ENCODE measurements around the gene KCNMB3.

The KCNMB3 gene

DNA sequence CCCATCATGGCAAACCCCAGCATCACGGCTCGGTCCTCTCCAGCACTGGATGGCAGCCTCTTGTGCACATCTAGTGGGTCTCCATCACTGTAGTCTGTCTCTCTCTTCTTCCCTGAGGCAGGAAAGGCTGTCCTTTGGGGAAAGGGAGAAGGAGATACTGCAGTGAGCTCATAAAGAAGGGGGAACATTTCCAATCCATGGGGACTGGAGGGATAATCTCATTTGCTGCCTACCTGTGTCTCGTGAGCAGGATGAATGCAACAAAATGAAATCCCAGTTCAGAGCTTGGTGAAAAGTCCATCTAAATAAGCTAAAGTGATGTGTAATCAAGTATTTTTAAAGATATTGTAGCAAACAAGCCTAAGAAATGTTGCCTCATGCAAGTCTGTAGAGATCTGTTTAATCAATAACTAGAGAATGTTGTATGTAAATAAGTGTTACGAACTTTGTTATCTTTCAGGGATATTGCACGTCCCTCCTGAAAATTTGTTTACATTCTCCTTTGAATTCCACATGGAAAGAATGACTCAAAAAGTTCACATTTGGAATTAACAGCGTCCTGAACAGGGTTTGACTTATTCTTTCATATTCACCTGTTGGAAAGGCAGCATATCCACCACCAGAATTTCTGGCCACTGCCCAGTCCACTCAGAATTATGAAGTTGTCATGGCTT, at the start of gene KCNMB3:
Gene KCNMB3 (minus strand): TSS at position 312 of the 674 bp plus-strand sequence. CDS start 124 bp downstream, at position 188.
- no peaks in the 10 kb centered on the region for H4K20me1 ChIP-seq (ENCODE audit: insufficient read depth, low read length)
- H3K36me3 ChIP-seq (ENCODE audit: insufficient read depth, low read length), result no peaks in the 10 kb centered on the region
- H3K9me3 ChIP-seq (ENCODE audit: insufficient read depth, low read length, severe bottlenecking), result no peaks in the 10 kb centered on the region
- no peaks in the 10 kb centered on the region for H3K4me1 ChIP-seq (ENCODE audit: insufficient read depth, low read length)
- no peak within 1 kb of the TSS for H3K4me2 ChIP-seq (ENCODE audit: insufficient read depth, low read length)
- H3K9ac ChIP-seq (ENCODE audit: low read depth, low read length), result no peak within 1 kb of the TSS
- H2AFZ ChIP-seq (ENCODE audit: low read depth, low read length), result no peak within 1 kb of the TSS
- H3K27ac ChIP-seq (ENCODE audit: low read length), result no peak within 1 kb of the TSS
- ATAC-seq (ENCODE audit: insufficient read depth, low read depth), result no peak
- peaks cover 6% of the 10 kb centered on the region for H3K27me3 ChIP-seq (ENCODE audit: insufficient read depth, low read length, poor library complexity)
- no peak for DNase-seq
- H3K4me3 ChIP-seq (ENCODE audit: low read depth in 1 of 2, low read length in 2 of 2), result no peak within 1 kb of the TSS
- H3K79me2 ChIP-seq (ENCODE audit: insufficient read depth, low read length), result no peaks in the 10 kb centered on the region
- TF ChIP-seq, protein P1, sequence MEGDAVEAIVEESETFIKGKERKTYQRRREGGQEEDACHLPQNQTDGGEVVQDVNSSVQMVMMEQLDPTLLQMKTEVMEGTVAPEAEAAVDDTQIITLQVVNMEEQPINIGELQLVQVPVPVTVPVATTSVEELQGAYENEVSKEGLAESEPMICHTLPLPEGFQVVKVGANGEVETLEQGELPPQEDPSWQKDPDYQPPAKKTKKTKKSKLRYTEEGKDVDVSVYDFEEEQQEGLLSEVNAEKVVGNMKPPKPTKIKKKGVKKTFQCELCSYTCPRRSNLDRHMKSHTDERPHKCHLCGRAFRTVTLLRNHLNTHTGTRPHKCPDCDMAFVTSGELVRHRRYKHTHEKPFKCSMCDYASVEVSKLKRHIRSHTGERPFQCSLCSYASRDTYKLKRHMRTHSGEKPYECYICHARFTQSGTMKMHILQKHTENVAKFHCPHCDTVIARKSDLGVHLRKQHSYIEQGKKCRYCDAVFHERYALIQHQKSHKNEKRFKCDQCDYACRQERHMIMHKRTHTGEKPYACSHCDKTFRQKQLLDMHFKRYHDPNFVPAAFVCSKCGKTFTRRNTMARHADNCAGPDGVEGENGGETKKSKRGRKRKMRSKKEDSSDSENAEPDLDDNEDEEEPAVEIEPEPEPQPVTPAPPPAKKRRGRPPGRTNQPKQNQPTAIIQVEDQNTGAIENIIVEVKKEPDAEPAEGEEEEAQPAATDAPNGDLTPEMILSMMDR (IDR thresholded peaks at IDR 0.05; ENCODE audit: borderline replicate concordance, extremely low read depth, low read length, poor library complexity, severe bottlenecking), result no peak
- TF ChIP-seq EZH2 (IDR thresholded peaks at IDR 0.05; ENCODE audit: borderline replicate concordance, low read depth, low read length, severe bottlenecking), result no peak

DNA sequence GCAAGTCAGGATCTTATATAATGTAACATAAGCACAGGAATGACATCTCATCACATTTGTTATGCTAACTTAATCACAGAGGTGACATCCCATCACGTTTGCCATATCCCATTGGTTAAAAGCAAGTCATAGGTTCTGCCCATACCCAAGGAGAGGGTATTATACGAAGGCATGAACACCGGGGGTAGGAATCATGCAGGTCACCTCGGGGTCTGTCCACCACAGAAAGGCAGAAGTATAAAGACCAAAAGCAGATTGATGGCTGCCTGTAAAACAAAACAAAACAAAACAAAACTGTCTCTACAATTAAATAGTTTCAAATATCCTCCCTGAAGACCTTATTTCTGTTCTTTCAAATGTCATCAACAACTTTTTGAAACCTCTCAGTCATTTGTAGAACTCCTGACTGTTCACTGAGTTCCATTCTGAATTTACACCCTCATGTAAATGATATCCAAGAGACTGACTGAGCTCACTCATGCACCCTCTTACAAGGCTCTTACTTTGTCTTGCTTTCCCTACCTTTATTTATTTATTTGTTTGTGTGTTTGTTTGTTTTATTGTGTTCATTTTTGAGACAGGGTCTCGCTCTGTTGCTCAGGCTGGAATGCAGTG, 49.2 kb upstream of the KCNMB3 start:
- Histone ChIP-seq H4K20me1 (ENCODE audit: insufficient read depth, low read length) (no peaks in the 10 kb centered on the region), H3K4me1 (ENCODE audit: insufficient read depth, low read length) (no peaks in the 10 kb centered on the region), H3K4me2 (ENCODE audit: insufficient read depth, low read length) (no peak overlapping the region), H3K4me3 (ENCODE audit: low read depth in 1 of 2, low read length in 2 of 2) (no peak overlapping the region), H3K9ac (ENCODE audit: low read depth, low read length) (no peak overlapping the region), H3K36me3 (ENCODE audit: insufficient read depth, low read length) (no peaks in the 10 kb centered on the region), H3K79me2 (ENCODE audit: insufficient read depth, low read length) (no peaks in the 10 kb centered on the region), H2AFZ (ENCODE audit: low read depth, low read length) (no peak overlapping the region), H3K9me3 (ENCODE audit: insufficient read depth, low read length, severe bottlenecking) (no peaks in the 10 kb centered on the region), H3K27me3 (ENCODE audit: insufficient read depth, low read length, poor library complexity) (peaks cover 6% of the 10 kb centered on the region), H3K27ac (ENCODE audit: low read length) (no peak overlapping the region)
- DNase-seq (no peak), ATAC-seq (ENCODE audit: insufficient read depth, low read depth) (no peak)
- TF ChIP-seq, protein P1 (IDR thresholded peaks at IDR 0.05; ENCODE audit: borderline replicate concordance, extremely low read depth, low read length, poor library complexity, severe bottlenecking), result no peak
- TF ChIP-seq EZH2 (IDR thresholded peaks at IDR 0.05; ENCODE audit: borderline replicate concordance, low read depth, low read length, severe bottlenecking), result no peak

- Histone ChIP-seq H4K20me1 (ENCODE audit: insufficient read depth, low read length) (no peaks in the 10 kb centered on the region), H3K9me3 (ENCODE audit: insufficient read depth, low read length, severe bottlenecking) (no peaks in the 10 kb centered on the region), H3K4me1 (ENCODE audit: insufficient read depth, low read length) (no peaks in the 10 kb centered on the region), H2AFZ (ENCODE audit: low read depth, low read length) (no peak overlapping the region), H3K36me3 (ENCODE audit: insufficient read depth, low read length) (no peaks in the 10 kb centered on the region), H3K4me3 (ENCODE audit: low read depth in 1 of 2, low read length in 2 of 2) (no peak overlapping the region), H3K27me3 (ENCODE audit: insufficient read depth, low read length, poor library complexity) (peaks cover 6% of the 10 kb centered on the region), H3K4me2 (ENCODE audit: insufficient read depth, low read length) (no peak overlapping the region), H3K27ac (ENCODE audit: low read length) (no peak overlapping the region), H3K79me2 (ENCODE audit: insufficient read depth, low read length) (no peaks in the 10 kb centered on the region), H3K9ac (ENCODE audit: low read depth, low read length) (no peak overlapping the region)
- ATAC-seq (ENCODE audit: insufficient read depth, low read depth), result no peak
- TF ChIP-seq, protein P1 (IDR thresholded peaks at IDR 0.05; ENCODE audit: borderline replicate concordance, extremely low read depth, low read length, poor library complexity, severe bottlenecking), result no peak
- no peak for DNase-seq
Measured at GRCh38 chr3:179299316-179299715, 48.4 kb upstream of the KCNMB3 start.

Measured in DND-41 (cell line).